Gastroesophageal sphincter (tissue), 3 donors: ENCODE results near the gene TFF3.

Experiments used
- CTCF ChIP-seq, 4 experiments: fragments of 200-600 bp in 2 of 4; fragments of 450-650 bp in 2 of 4; sonication (generic) in 1 of 4; IDR thresholded peaks; one replicate each; pipeline ENCODE4 v1.5.1; 2017 to 2019; ENCODE audit warnings: antibody characterized with exemption in 4 of 4, mild to moderate bottlenecking in 2 of 4, moderate library complexity in 2 of 4
- EP300 ChIP-seq: sonication (generic); formaldehyde crosslinking; IDR thresholded peaks from one replicate; pipeline ENCODE4 v1.6.1; 2017; ENCODE audit warnings: antibody characterized with exemption, mild to moderate bottlenecking

DNA sequence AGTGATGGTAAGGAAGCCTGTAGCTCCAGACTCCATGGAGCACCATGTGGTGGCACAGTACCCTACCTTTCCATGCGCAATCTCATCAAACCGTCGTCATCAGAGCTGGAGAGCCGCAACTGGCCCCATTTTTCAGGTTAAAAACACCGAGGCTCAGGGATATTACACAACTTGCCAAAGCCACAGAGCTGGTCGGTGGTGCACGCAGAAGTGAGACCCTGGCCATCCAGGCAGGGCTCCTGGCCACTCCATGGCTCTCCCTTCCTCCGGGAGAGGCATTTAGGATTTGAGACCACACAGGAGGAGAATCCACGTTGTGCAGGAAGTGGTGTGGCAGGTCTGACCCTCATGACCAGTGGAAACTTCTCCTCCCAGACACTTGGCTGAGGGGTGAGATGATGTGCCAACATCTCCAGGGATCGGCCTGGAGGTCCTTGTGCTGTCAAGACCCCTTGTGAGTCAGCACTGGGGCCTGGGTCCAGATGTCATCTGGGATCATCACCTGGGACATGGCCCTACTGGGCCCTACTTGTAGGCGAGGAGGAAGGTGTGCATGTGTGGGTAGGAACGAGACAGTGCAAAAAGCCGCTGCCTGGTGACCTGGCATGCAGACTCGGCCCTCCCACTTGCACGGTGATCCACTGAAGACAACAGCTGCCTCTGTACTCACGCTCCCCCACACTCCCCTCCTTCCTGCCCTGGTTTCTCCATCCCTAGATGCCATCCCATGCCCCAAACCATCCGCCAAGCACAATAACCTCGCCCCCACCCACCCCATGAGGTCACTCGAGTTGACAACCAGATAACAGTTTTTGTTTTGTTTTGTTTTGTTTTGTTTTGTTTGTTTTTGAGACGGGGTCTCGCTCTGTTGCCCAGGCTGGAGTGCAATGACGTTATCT, 10.4 kb downstream of the TFF3 start:
- TF ChIP-seq CTCF (IDR thresholded peaks at IDR 0.05) (no peak), EP300 (no peak)
